ENCODE measurements around the gene CMYA5. TPM values are rescaled to one million over a fixed set of nuclear protein-coding genes. Genes with fewer than 3 reads are reported as not detected.
A peak's percentile ranks its signal among the peaks of the same experiment; 100 is the strongest.

The CMYA5 gene
- total and polyA plus RNA-seq, 9 of the 15 experiments (the other 6 are each of a cell fraction or from before 2014, with no cell fraction given): 0.18 to 1.1 (median 0.32) TPM

- no peak for TF ChIP-seq ZNF324 (CRISPR knock-in tag; IDR thresholded peaks at IDR 0.05)
- TF ChIP-seq POLR2G (IDR thresholded peaks at IDR 0.05; ENCODE audit: low read depth, low read length): no peak
- peak in 1 of 2 experiments; percentile 26 for TF ChIP-seq E2F6 (IDR thresholded peaks at IDR 0.05; ENCODE audit: borderline replicate concordance in 1 of 2, extremely low read depth in 1 of 2, insufficient read depth in 1 of 2, insufficient read length in 1 of 2, low read depth in 1 of 2, low read length in 1 of 2, poor library complexity in 1 of 2, severe bottlenecking in 1 of 2)
- TF ChIP-seq ZNF316 (IDR thresholded peaks at IDR 0.05): peak; percentile 71
- TF ChIP-seq HMG20A (CRISPR knock-in tag; conservative IDR thresholded peaks at IDR 0.05): no peak
- TF ChIP-seq PRDM10 (IDR thresholded peaks at IDR 0.05; ENCODE audit: partially characterized antibody): peak; percentile 60
- TF ChIP-seq MAFG (tag; conservative IDR thresholded peaks at IDR 0.05): 0 out of 2 replicates have a peak, but pooled peaks have one; percentile 5
- peak; percentile 61 for TF ChIP-seq C11orf30 (IDR thresholded peaks at IDR 0.05; ENCODE audit: low read depth)
- Histone ChIP-seq H4K20me1 (replicated peaks; ENCODE audit: control insufficient read depth, insufficient read depth, low read length) (no peaks in the 10 kb centered on the region), H3K27ac (ENCODE audit: extremely low read depth, low read depth, low read length) (no peak overlapping the region), H3K79me2 (ENCODE audit: control insufficient read depth, insufficient read depth, low read length) (no peaks in the 10 kb centered on the region), H3K4me1 (replicated peaks in 1 of 2; ENCODE audit: control insufficient read depth in 2 of 2, insufficient read depth in 2 of 2, low read length in 2 of 2) (no peaks in the 10 kb centered on the region; a peak in 1 of 5 replicates), H3K4me3 (no peak overlapping the region), H3K36me3 (ENCODE audit: control insufficient read depth, insufficient read depth, low read length) (no peaks in the 10 kb centered on the region), H3K9me1 (ENCODE audit: control insufficient read depth, insufficient read depth, low read length) (no peaks in the 10 kb centered on the region), H3K4me2 (ENCODE audit: insufficient read depth, low read length) (no peak overlapping the region; the same call in 1 of the 2 replicates), H2AFZ (ENCODE audit: low read depth, low read length) (peak overlapping the region; percentile 58), H3K9me3 (replicated peaks; ENCODE audit: control insufficient read depth, insufficient read depth, low read depth, low read length) (no peaks in the 10 kb centered on the region; the same call in 1 of the 2 replicates), H3K27me3 (ENCODE audit: control insufficient read depth in 2 of 2, insufficient read depth in 2 of 2, low read length in 2 of 2) (peaks cover 2 to 6% of the 10 kb centered on the region in 2 experiments; a peak in 1 of 5 replicates), H3K9ac (ENCODE audit: insufficient read depth in 1 of 2, low read depth in 2 of 2, low read length in 2 of 2) (no peak overlapping the region)
- no TSS peak for BruUV-seq (replicated peaks)
- intact Hi-C loops (cut with micrococcal nuclease) (no loop called here), in situ Hi-C loops (cut with MboI) (no loop called here)
- DNase-seq (ENCODE audit: extremely low read depth in 1 of 4, low spot score in 3 of 4) (peak in 1 of 4 experiments; percentile 20), ATAC-seq (no peak), FAIRE-seq (no peak)
- 0% methylated on average over 2 of the region's 2 CpGs for whole genome bisulfite sequencing (ENCODE audit: insufficient coverage, low coverage, missing lambda C conversion rate)
- ChIA-PET POLR2A (interaction anchor here (0.7 to 1.0 kb wide), 2 partner anchors 11 to 18 kb away, joined by 3 to 4 read pairs; no protein-coding TSS in a partner anchor), CTCF (ENCODE audit: low intra/inter-chr PET ratio) (no interaction called here)
These were observed 134.8 kb downstream of the CMYA5 start for GRCh38 chr5:79824444-79824843.

Data from K562 (cell line).